ENCODE measurements around the gene JARID2. TPM values are rescaled to one million over a fixed set of nuclear protein-coding genes. Genes with fewer than 3 reads are reported as not detected.

JARID2 gene
- total and polyA plus RNA-seq, 3 experiments from 2014 or later = 12.0 to 25.5 (median 25.0) TPM

GRCh38 chr6:15402406-15403045, 156.7 kb downstream of the JARID2 start:
- ChIA-PET CTCF (interaction anchor here (0.8 kb wide), 1 partner anchor 443 kb away, joined by 3 read pairs; no protein-coding TSS in a partner anchor), POLR2A (no interaction called here)
- Mint-ChIP-seq H3K4me1 (peaks cover 70 to 93% (median 91%) of the 10 kb centered on the region in 3 donors), H3K36me3 (no peaks in the 10 kb centered on the region), H3K9me3 (no peaks in the 10 kb centered on the region), H3K27me3 (no peaks in the 10 kb centered on the region), H3K27ac (peak overlapping the region in 3 of 8 donors; percentile 45 to 67 (median 54)), H3K4me3 (peak overlapping the region in 2 of 7 donors; percentile 9 to 73)
- Histone ChIP-seq H3K4me1 (ENCODE audit: insufficient read depth, low read length) (peaks cover 73% of the 10 kb centered on the region), H3K9me3 (ENCODE audit: low read length) (no peaks in the 10 kb centered on the region), H3K27ac (ENCODE audit: low read depth, low read length) (no peak overlapping the region), H3K36me3 (ENCODE audit: insufficient read depth, low read length) (no peaks in the 10 kb centered on the region), H3K27me3 (ENCODE audit: insufficient read depth, low read length, poor library complexity, severe bottlenecking) (no peaks in the 10 kb centered on the region), H3K4me3 (ENCODE audit: low read length) (no peak overlapping the region)
- no peak for DNase-seq

GRCh38 chr6:15403094-15403755, 157.4 kb downstream of the JARID2 start:
- H3K9me3 ChIP-seq (ENCODE audit: low read length) = no peaks in the 10 kb centered on the region
- H3K4me3 ChIP-seq (ENCODE audit: low read length) = no peak overlapping the region
- H3K9me3 Mint-ChIP-seq = no peaks in the 10 kb centered on the region
- CTCF ChIA-PET = no interaction called here
- H3K36me3 ChIP-seq (ENCODE audit: insufficient read depth, low read length) = no peaks in the 10 kb centered on the region
- peaks cover 70 to 93% (median 87%) of the 10 kb centered on the region in 3 donors for H3K4me1 Mint-ChIP-seq
- POLR2A ChIA-PET = no interaction called here
- H3K36me3 Mint-ChIP-seq = peaks cover 0 to 1% (median 0%) of the 10 kb centered on the region in 3 donors
- H3K27me3 ChIP-seq (ENCODE audit: insufficient read depth, low read length, poor library complexity, severe bottlenecking) = no peaks in the 10 kb centered on the region
- peak overlapping the region in 5 of 7 donors; percentile 20 to 73 (median 36) for H3K4me3 Mint-ChIP-seq
- no peaks in the 10 kb centered on the region for H3K27me3 Mint-ChIP-seq
- H3K4me1 ChIP-seq (ENCODE audit: insufficient read depth, low read length) = peaks cover 66% of the 10 kb centered on the region
- peak overlapping the region in 7 of 8 donors; percentile 6 to 89 (median 36) for H3K27ac Mint-ChIP-seq
- no peak for DNase-seq
- no peak overlapping the region for H3K27ac ChIP-seq (ENCODE audit: low read depth, low read length)

GRCh38 chr6:15404685-15404980, 158.8 kb downstream of the JARID2 start:
- H3K4me3 ChIP-seq (ENCODE audit: low read length) = no peak overlapping the region
- peaks cover 66 to 93% (median 86%) of the 10 kb centered on the region in 3 donors for H3K4me1 Mint-ChIP-seq
- H3K4me1 ChIP-seq (ENCODE audit: insufficient read depth, low read length) = peaks cover 62% of the 10 kb centered on the region
- ChIA-PET CTCF (interaction anchor here (1.1 kb wide), 1 partner anchor 36 kb away, joined by 4 read pairs; no protein-coding TSS in a partner anchor), POLR2A (no interaction called here)
- H3K9me3 ChIP-seq (ENCODE audit: low read length) = no peaks in the 10 kb centered on the region
- no peak overlapping the region for H3K27ac ChIP-seq (ENCODE audit: low read depth, low read length)
- H3K36me3 Mint-ChIP-seq = peaks cover 0 to 2% (median 0%) of the 10 kb centered on the region in 3 donors
- DNase-seq = no peak
- H3K36me3 ChIP-seq (ENCODE audit: insufficient read depth, low read length) = no peaks in the 10 kb centered on the region
- H3K27me3 ChIP-seq (ENCODE audit: insufficient read depth, low read length, poor library complexity, severe bottlenecking) = no peaks in the 10 kb centered on the region
- no peaks in the 10 kb centered on the region for H3K27me3 Mint-ChIP-seq
- peak overlapping the region in 3 of 8 donors; percentile 14 to 60 (median 24) for H3K27ac Mint-ChIP-seq
- H3K9me3 Mint-ChIP-seq = no peaks in the 10 kb centered on the region
- H3K4me3 Mint-ChIP-seq = peak overlapping the region in 4 of 7 donors; percentile 30 to 67 (median 43)

GRCh38 chr6:15405129-15406068, 159.5 kb downstream of the JARID2 start:
- Histone ChIP-seq H3K27me3 (ENCODE audit: insufficient read depth, low read length, poor library complexity, severe bottlenecking) (no peaks in the 10 kb centered on the region), H3K4me1 (ENCODE audit: insufficient read depth, low read length) (peaks cover 63% of the 10 kb centered on the region), H3K4me3 (ENCODE audit: low read length) (no peak overlapping the region), H3K9me3 (ENCODE audit: low read length) (no peaks in the 10 kb centered on the region), H3K27ac (ENCODE audit: low read depth, low read length) (no peak overlapping the region), H3K36me3 (ENCODE audit: insufficient read depth, low read length) (no peaks in the 10 kb centered on the region)
- H3K4me1 Mint-ChIP-seq = peaks cover 67 to 93% (median 86%) of the 10 kb centered on the region in 3 donors
- peak overlapping the region in 2 of 7 donors; percentile 23 to 67 for H3K4me3 Mint-ChIP-seq
- peaks cover 0 to 2% (median 0%) of the 10 kb centered on the region in 3 donors for H3K36me3 Mint-ChIP-seq
- no peaks in the 10 kb centered on the region for H3K9me3 Mint-ChIP-seq
- no peak for DNase-seq
- H3K27ac Mint-ChIP-seq = peak overlapping the region in 3 of 8 donors; percentile 8 to 71 (median 43)
- H3K27me3 Mint-ChIP-seq = no peaks in the 10 kb centered on the region
- ChIA-PET POLR2A (no interaction called here), CTCF (interaction anchor here (1.1 kb wide), 1 partner anchor 36 kb away, joined by 4 read pairs; no protein-coding TSS in a partner anchor)

GRCh38 chr6:15406452-15406851, 160.6 kb downstream of the JARID2 start:
- no peaks in the 10 kb centered on the region for H3K9me3 ChIP-seq (ENCODE audit: low read length)
- peak overlapping the region in 2 of 8 donors; percentile 43 to 44 for H3K27ac Mint-ChIP-seq
- H3K4me1 ChIP-seq (ENCODE audit: insufficient read depth, low read length) = peaks cover 65% of the 10 kb centered on the region
- no peak overlapping the region for H3K4me3 ChIP-seq (ENCODE audit: low read length)
- H3K4me3 Mint-ChIP-seq = no peak overlapping the region
- DNase-seq = no peak
- no peaks in the 10 kb centered on the region for H3K27me3 ChIP-seq (ENCODE audit: insufficient read depth, low read length, poor library complexity, severe bottlenecking)
- H3K36me3 ChIP-seq (ENCODE audit: insufficient read depth, low read length) = no peaks in the 10 kb centered on the region
- CTCF ChIA-PET = no interaction called here
- H3K9me3 Mint-ChIP-seq = no peaks in the 10 kb centered on the region
- peaks cover 70 to 93% (median 86%) of the 10 kb centered on the region in 3 donors for H3K4me1 Mint-ChIP-seq
- peaks cover 0 to 4% (median 2%) of the 10 kb centered on the region in 3 donors for H3K36me3 Mint-ChIP-seq
- no peaks in the 10 kb centered on the region for H3K27me3 Mint-ChIP-seq
- H3K27ac ChIP-seq (ENCODE audit: low read depth, low read length) = no peak overlapping the region
- POLR2A ChIA-PET = no interaction called here

GRCh38 chr6:15408008-15408407, 162.1 kb downstream of the JARID2 start:
- H3K27me3 Mint-ChIP-seq = no peaks in the 10 kb centered on the region
- H3K27ac Mint-ChIP-seq = no peak overlapping the region
- CTCF ChIA-PET = no interaction called here

GRCh38 chr6:15408758-15409157, 162.9 kb downstream of the JARID2 start:
- Mint-ChIP-seq H3K4me1 (peaks cover 64 to 91% (median 78%) of the 10 kb centered on the region in 3 donors), H3K36me3 (peaks cover 0 to 15% (median 8%) of the 10 kb centered on the region in 3 donors), H3K4me3 (no peak overlapping the region), H3K27ac (peak overlapping the region in 2 of 8 donors; percentile 5 to 63), H3K27me3 (no peaks in the 10 kb centered on the region), H3K9me3 (peaks cover 0 to 1% (median 0%) of the 10 kb centered on the region in 5 donors)
- no peaks in the 10 kb centered on the region for H3K27me3 ChIP-seq (ENCODE audit: insufficient read depth, low read length, poor library complexity, severe bottlenecking)
- H3K27ac ChIP-seq (ENCODE audit: low read depth, low read length) = no peak overlapping the region
- ChIA-PET POLR2A (no interaction called here), CTCF (interaction anchor here (1.1 kb wide), 1 partner anchor 20 kb away, joined by 4 read pairs; no protein-coding TSS in a partner anchor)
- H3K4me3 ChIP-seq (ENCODE audit: low read length) = no peak overlapping the region
- H3K4me1 ChIP-seq (ENCODE audit: insufficient read depth, low read length) = peaks cover 54% of the 10 kb centered on the region
- DNase-seq = no peak
- no peaks in the 10 kb centered on the region for H3K9me3 ChIP-seq (ENCODE audit: low read length)
- no peaks in the 10 kb centered on the region for H3K36me3 ChIP-seq (ENCODE audit: insufficient read depth, low read length)

More at GRCh38 chr6:15408008-15408407, 162.1 kb downstream of the JARID2 start:
- H3K9me3 Mint-ChIP-seq = peaks cover 0 to 1% (median 0%) of the 10 kb centered on the region in 5 donors
- no peak overlapping the region for H3K27ac ChIP-seq (ENCODE audit: low read depth, low read length)
- peaks cover 69 to 91% (median 78%) of the 10 kb centered on the region in 3 donors for H3K4me1 Mint-ChIP-seq
- H3K36me3 ChIP-seq (ENCODE audit: insufficient read depth, low read length) = no peaks in the 10 kb centered on the region
- no peak for DNase-seq
- peaks cover 61% of the 10 kb centered on the region for H3K4me1 ChIP-seq (ENCODE audit: insufficient read depth, low read length)
- no peak overlapping the region for H3K4me3 Mint-ChIP-seq
- POLR2A ChIA-PET = no interaction called here
- H3K9me3 ChIP-seq (ENCODE audit: low read length) = no peaks in the 10 kb centered on the region
- H3K4me3 ChIP-seq (ENCODE audit: low read length) = no peak overlapping the region
- no peaks in the 10 kb centered on the region for H3K27me3 ChIP-seq (ENCODE audit: insufficient read depth, low read length, poor library complexity, severe bottlenecking)
- peaks cover 0 to 9% (median 8%) of the 10 kb centered on the region in 3 donors for H3K36me3 Mint-ChIP-seq
